Activated T-cell treated with anti-CD3 and anti-CD28 coated beads, Interleukin-2, amount 50 U/mL, for 24 hours (primary cell): ENCODE results near the gene SLC2A13.

ENCODE experiments used
- DNase-seq: peaks from one replicate; pipeline ENCODE4 v3.0.0-alpha.2; 2020
- H3K27ac Mint-ChIP-seq: 2 replicates; pipeline ENCODE4 v1.8.0; 2020; ENCODE audit warnings: mild to moderate bottlenecking, mixed read lengths
- H3K27me3 Mint-ChIP-seq: 2 replicates; pipeline ENCODE4 v1.8.0; 2020; ENCODE audit warnings: mixed read lengths
- H3K36me3 Mint-ChIP-seq: 2 replicates; pipeline ENCODE4 v1.8.0; 2020; ENCODE audit warnings: low read depth, mixed read lengths
- H3K4me1 Mint-ChIP-seq: 2 replicates; pipeline ENCODE4 v1.8.0; 2020; ENCODE audit warnings: low read depth, mixed read lengths
- H3K4me3 Mint-ChIP-seq: 2 replicates; pipeline ENCODE4 v1.8.0; 2020; ENCODE audit warnings: mild to moderate bottlenecking, moderate library complexity, mixed read lengths
- H3K9me3 Mint-ChIP-seq: 2 replicates; pipeline ENCODE4 v1.8.0; 2020; ENCODE audit warnings: mixed read lengths

Gene SLC2A13

GRCh38 chr12:40117818-40118217, 11.9 kb upstream of the SLC2A13 start:
- no peaks in the 10 kb centered on the region for H3K36me3 Mint-ChIP-seq
- DNase-seq = no peak
- H3K4me1 Mint-ChIP-seq = peaks cover 17% of the 10 kb centered on the region
- H3K4me3 Mint-ChIP-seq = peak overlapping the region; percentile 15
- H3K9me3 Mint-ChIP-seq = no peaks in the 10 kb centered on the region
- H3K27me3 Mint-ChIP-seq = peaks cover 26% of the 10 kb centered on the region
- peak overlapping the region; percentile 66 for H3K27ac Mint-ChIP-seq

- H3K27me3 Mint-ChIP-seq = peaks cover 8% of the 10 kb centered on the region
These were observed 4.7 kb upstream of the SLC2A13 start for GRCh38 chr12:40110586-40110985.

GRCh38 chr12:40107803-40108620, 2.1 kb upstream of the SLC2A13 start:
- no peaks in the 10 kb centered on the region for H3K36me3 Mint-ChIP-seq
- H3K4me3 Mint-ChIP-seq = peak overlapping the region; percentile 76
- no peaks in the 10 kb centered on the region for H3K9me3 Mint-ChIP-seq
- peaks cover 61% of the 10 kb centered on the region for H3K4me1 Mint-ChIP-seq
- peak overlapping the region; percentile 33 for H3K27ac Mint-ChIP-seq
- DNase-seq = peak; percentile 47
- peaks cover 14% of the 10 kb centered on the region for H3K27me3 Mint-ChIP-seq

More at GRCh38 chr12:40110586-40110985, 4.7 kb upstream of the SLC2A13 start:
- no peaks in the 10 kb centered on the region for H3K9me3 Mint-ChIP-seq
- H3K36me3 Mint-ChIP-seq = no peaks in the 10 kb centered on the region
- H3K27ac Mint-ChIP-seq = no peak overlapping the region
- peaks cover 44% of the 10 kb centered on the region for H3K4me1 Mint-ChIP-seq
- no peak overlapping the region for H3K4me3 Mint-ChIP-seq
- DNase-seq = no peak

GRCh38 chr12:40107098-40107802, 1.4 kb upstream of the SLC2A13 start:
- Mint-ChIP-seq H3K27ac (no peak overlapping the region), H3K4me1 (peaks cover 62% of the 10 kb centered on the region), H3K27me3 (peaks cover 14% of the 10 kb centered on the region), H3K36me3 (no peaks in the 10 kb centered on the region), H3K4me3 (peak overlapping the region; percentile 76), H3K9me3 (no peaks in the 10 kb centered on the region)
- peak; percentile 89 for DNase-seq

GRCh38 chr12:40106655-40107054, 774 bp upstream of the SLC2A13 start:
- Mint-ChIP-seq H3K27ac (peak overlapping the region; percentile 65), H3K4me3 (peak overlapping the region; percentile 76), H3K9me3 (no peaks in the 10 kb centered on the region)

GRCh38 chr12:40106202-40106533, 287 bp upstream of the SLC2A13 start:
- Mint-ChIP-seq H3K4me1 (peaks cover 61% of the 10 kb centered on the region), H3K9me3 (no peaks in the 10 kb centered on the region), H3K27me3 (peaks cover 14% of the 10 kb centered on the region), H3K27ac (peak overlapping the region; percentile 65), H3K36me3 (no peaks in the 10 kb centered on the region), H3K4me3 (peak overlapping the region; percentile 76)
- DNase-seq = no peak

More at GRCh38 chr12:40106655-40107054, 774 bp upstream of the SLC2A13 start:
- H3K36me3 Mint-ChIP-seq = no peaks in the 10 kb centered on the region
- no peak for DNase-seq
- H3K27me3 Mint-ChIP-seq = peaks cover 14% of the 10 kb centered on the region
- H3K4me1 Mint-ChIP-seq = peaks cover 65% of the 10 kb centered on the region

GRCh38 chr12:40105265-40105514, 691 bp downstream of the SLC2A13 start:
- Mint-ChIP-seq H3K27me3 (peaks cover 14% of the 10 kb centered on the region), H3K9me3 (no peaks in the 10 kb centered on the region), H3K36me3 (peaks cover 1% of the 10 kb centered on the region), H3K4me1 (peaks cover 54% of the 10 kb centered on the region), H3K27ac (no peak overlapping the region), H3K4me3 (peak overlapping the region; percentile 78)
- DNase-seq = no peak

GRCh38 chr12:40104461-40105264, 1.2 kb downstream of the SLC2A13 start:
- H3K27me3 Mint-ChIP-seq = peaks cover 13% of the 10 kb centered on the region
- H3K36me3 Mint-ChIP-seq = peaks cover 1% of the 10 kb centered on the region
- H3K9me3 Mint-ChIP-seq = no peaks in the 10 kb centered on the region
- peak overlapping the region; percentile 78 for H3K4me3 Mint-ChIP-seq
- peak overlapping the region; percentile 58 for H3K27ac Mint-ChIP-seq
- DNase-seq = no peak
- H3K4me1 Mint-ChIP-seq = peaks cover 54% of the 10 kb centered on the region

- peaks cover 6% of the 10 kb centered on the region for H3K27me3 Mint-ChIP-seq
- H3K4me3 Mint-ChIP-seq = no peak overlapping the region
- no peak overlapping the region for H3K27ac Mint-ChIP-seq
- H3K36me3 Mint-ChIP-seq = peaks cover 1% of the 10 kb centered on the region
- no peaks in the 10 kb centered on the region for H3K9me3 Mint-ChIP-seq
- no peak for DNase-seq
- peaks cover 45% of the 10 kb centered on the region for H3K4me1 Mint-ChIP-seq
These were observed 2.8 kb downstream of the SLC2A13 start for GRCh38 chr12:40103043-40103442.

- H3K4me3 Mint-ChIP-seq = no peak overlapping the region
- peaks cover 6% of the 10 kb centered on the region for H3K27me3 Mint-ChIP-seq
- H3K4me1 Mint-ChIP-seq = peaks cover 33% of the 10 kb centered on the region
- H3K27ac Mint-ChIP-seq = no peak overlapping the region
- H3K9me3 Mint-ChIP-seq = no peaks in the 10 kb centered on the region
- peaks cover 1% of the 10 kb centered on the region for H3K36me3 Mint-ChIP-seq
- DNase-seq = no peak
These were observed 4.1 kb downstream of the SLC2A13 start for GRCh38 chr12:40101747-40102146.

- no peak overlapping the region for H3K4me3 Mint-ChIP-seq
- DNase-seq = no peak
- H3K9me3 Mint-ChIP-seq = no peaks in the 10 kb centered on the region
- peaks cover 3% of the 10 kb centered on the region for H3K27me3 Mint-ChIP-seq
- no peak overlapping the region for H3K27ac Mint-ChIP-seq
- peaks cover 23% of the 10 kb centered on the region for H3K4me1 Mint-ChIP-seq
- peaks cover 1% of the 10 kb centered on the region for H3K36me3 Mint-ChIP-seq
These were observed 6.4 kb downstream of the SLC2A13 start for GRCh38 chr12:40099423-40099853.

- Mint-ChIP-seq H3K27me3 (no peaks in the 10 kb centered on the region), H3K9me3 (no peaks in the 10 kb centered on the region), H3K4me1 (peaks cover 15% of the 10 kb centered on the region), H3K4me3 (no peak overlapping the region), H3K36me3 (peaks cover 1% of the 10 kb centered on the region), H3K27ac (no peak overlapping the region)
- DNase-seq = no peak
These were observed 7.3 kb downstream of the SLC2A13 start for GRCh38 chr12:40098406-40099145.

GRCh38 chr12:40093512-40093911, 12.4 kb downstream of the SLC2A13 start:
- no peaks in the 10 kb centered on the region for H3K27me3 Mint-ChIP-seq
- peaks cover 12% of the 10 kb centered on the region for H3K36me3 Mint-ChIP-seq
- H3K4me3 Mint-ChIP-seq = no peak overlapping the region
- H3K27ac Mint-ChIP-seq = no peak overlapping the region
- H3K9me3 Mint-ChIP-seq = no peaks in the 10 kb centered on the region
- no peak for DNase-seq
- H3K4me1 Mint-ChIP-seq = no peaks in the 10 kb centered on the region

- DNase-seq = no peak
- Mint-ChIP-seq H3K9me3 (no peaks in the 10 kb centered on the region), H3K36me3 (peaks cover 3% of the 10 kb centered on the region), H3K27me3 (no peaks in the 10 kb centered on the region), H3K4me1 (no peaks in the 10 kb centered on the region), H3K4me3 (no peak overlapping the region), H3K27ac (no peak overlapping the region)
These were observed 19.4 kb downstream of the SLC2A13 start for GRCh38 chr12:40086471-40086870.
